ENCODE data around the gene R3HDM1. TPM values are rescaled to one million over a fixed set of nuclear protein-coding genes. Genes with fewer than 3 reads are reported as not detected.

The R3HDM1 gene
- polyA plus RNA-seq, 1 donor from 2014 or later, result 30.3 TPM

DNA sequence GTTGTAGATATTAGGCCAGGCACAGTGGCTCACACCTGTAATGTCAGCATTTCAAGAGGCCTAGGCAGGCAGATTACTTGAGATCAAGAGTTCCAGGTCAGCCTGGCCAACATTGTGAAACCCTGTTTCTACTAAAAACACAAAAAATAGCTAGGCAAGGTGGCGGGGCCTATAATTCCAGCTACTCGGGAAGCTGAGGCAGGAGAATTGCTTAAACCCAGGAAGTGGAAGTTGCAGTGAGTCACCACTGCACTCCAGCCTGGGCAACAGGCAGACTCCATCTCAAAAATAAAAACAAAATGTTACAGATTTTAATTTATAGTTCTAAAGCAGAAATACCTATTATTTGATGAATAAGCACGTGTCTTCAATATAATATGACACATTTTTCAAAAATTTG lies 144.7 kb downstream of the R3HDM1 start:
- H3F3A ChIP-seq (ENCODE audit: insufficient read depth, low read length, poor library complexity, severe bottlenecking), result no peaks in the 10 kb centered on the region
- H3K79me2 ChIP-seq (replicated peaks; ENCODE audit: insufficient read depth, low read length), result no peaks in the 10 kb centered on the region
- H3K4me2 ChIP-seq (ENCODE audit: low read length), result no peak overlapping the region
- no peaks in the 10 kb centered on the region for H3K9me2 ChIP-seq (ENCODE audit: insufficient read depth, low read length)
- H3K27ac ChIP-seq (ENCODE audit: low read length), result no peak overlapping the region
- peaks cover 23% of the 10 kb centered on the region for H3K36me3 ChIP-seq (ENCODE audit: insufficient read depth, low read length)
- no peak overlapping the region for H3K4me3 ChIP-seq (ENCODE audit: low read length)
- no peak overlapping the region for H3K9ac ChIP-seq (ENCODE audit: low read length)
- no peaks in the 10 kb centered on the region for H4K20me1 ChIP-seq (ENCODE audit: insufficient read depth)
- H3K9me3 ChIP-seq (ENCODE audit: low read length), result no peaks in the 10 kb centered on the region
- no peak for TF ChIP-seq TAF1 (IDR thresholded peaks at IDR 0.05; ENCODE audit: low read depth)
- H2AFZ ChIP-seq (ENCODE audit: low read depth, low read length), result no peak overlapping the region
- H3K27me3 ChIP-seq (ENCODE audit: insufficient read depth, low read depth, low read length), result no peaks in the 10 kb centered on the region

DNA sequence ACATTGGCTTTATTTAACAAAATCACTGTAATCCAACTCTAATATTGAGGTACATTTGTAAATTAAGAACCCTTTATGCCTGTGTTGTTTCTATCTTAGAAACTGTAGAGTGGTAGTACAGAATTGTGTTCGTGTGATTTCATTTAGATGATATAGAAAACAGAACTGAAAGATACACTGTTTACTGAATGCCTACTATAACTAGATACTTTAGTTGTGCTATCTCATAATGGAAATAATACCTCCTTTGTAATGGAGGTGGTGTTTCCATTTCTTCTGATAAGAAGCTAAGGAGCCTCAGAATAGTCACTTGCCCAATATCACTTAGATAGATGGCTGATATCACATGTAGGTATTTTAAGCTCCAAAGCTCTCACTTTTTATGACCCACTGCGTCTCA lies 147.8 kb downstream of the R3HDM1 start:
- H2AFZ ChIP-seq (ENCODE audit: low read depth, low read length), result no peak overlapping the region
- H3K9me3 ChIP-seq (ENCODE audit: low read length), result no peaks in the 10 kb centered on the region
- H3K4me3 ChIP-seq (ENCODE audit: low read length), result no peak overlapping the region

DNA sequence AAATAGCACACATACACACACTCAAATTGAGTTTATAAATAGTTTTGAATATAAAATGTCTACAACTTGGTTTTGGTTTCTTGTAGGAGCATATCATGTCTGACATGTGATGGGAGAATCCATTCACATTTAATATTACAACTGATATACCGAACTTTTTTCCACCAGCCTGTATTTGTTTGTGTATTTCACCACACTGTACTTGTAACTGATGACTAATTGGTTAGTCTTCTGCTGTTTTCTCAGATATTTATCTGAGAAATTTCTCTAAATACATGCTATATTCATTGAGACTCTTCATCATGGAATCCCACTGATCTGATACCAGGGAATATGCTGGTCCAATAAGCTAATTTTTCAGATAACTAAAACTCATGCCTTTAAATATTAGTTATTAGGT lies 154.1 kb downstream of the R3HDM1 start:
- Histone ChIP-seq H3F3A (ENCODE audit: insufficient read depth, low read length, poor library complexity, severe bottlenecking) (no peaks in the 10 kb centered on the region), H2AFZ (ENCODE audit: low read depth, low read length) (no peak overlapping the region), H3K9me2 (ENCODE audit: insufficient read depth, low read length) (no peaks in the 10 kb centered on the region), H4K20me1 (ENCODE audit: insufficient read depth) (no peaks in the 10 kb centered on the region), H3K27ac (ENCODE audit: low read length) (no peak overlapping the region), H3K9ac (ENCODE audit: low read length) (no peak overlapping the region), H3K9me3 (ENCODE audit: low read length) (no peaks in the 10 kb centered on the region), H3K36me3 (ENCODE audit: insufficient read depth, low read length) (peaks cover 5% of the 10 kb centered on the region), H3K27me3 (ENCODE audit: insufficient read depth, low read depth, low read length) (no peaks in the 10 kb centered on the region), H3K79me2 (replicated peaks; ENCODE audit: insufficient read depth, low read length) (no peaks in the 10 kb centered on the region), H3K4me2 (ENCODE audit: low read length) (no peak overlapping the region), H3K4me3 (ENCODE audit: low read length) (no peak overlapping the region)
- TF ChIP-seq EP300 (conservative IDR thresholded peaks at IDR 0.05; ENCODE audit: poor library complexity, severe bottlenecking) (no peak), SMC3 (conservative IDR thresholded peaks at IDR 0.05; ENCODE audit: poor library complexity) (no peak), EZH2 (IDR thresholded peaks at IDR 0.05; ENCODE audit: borderline replicate concordance, insufficient read depth, low read length, poor library complexity, severe bottlenecking) (no peak), RAD21 (conservative IDR thresholded peaks at IDR 0.05) (no peak), POLR2AphosphoS5 (IDR thresholded peaks at IDR 0.05) (no peak)
- TF ChIP-seq, protein P1, sequence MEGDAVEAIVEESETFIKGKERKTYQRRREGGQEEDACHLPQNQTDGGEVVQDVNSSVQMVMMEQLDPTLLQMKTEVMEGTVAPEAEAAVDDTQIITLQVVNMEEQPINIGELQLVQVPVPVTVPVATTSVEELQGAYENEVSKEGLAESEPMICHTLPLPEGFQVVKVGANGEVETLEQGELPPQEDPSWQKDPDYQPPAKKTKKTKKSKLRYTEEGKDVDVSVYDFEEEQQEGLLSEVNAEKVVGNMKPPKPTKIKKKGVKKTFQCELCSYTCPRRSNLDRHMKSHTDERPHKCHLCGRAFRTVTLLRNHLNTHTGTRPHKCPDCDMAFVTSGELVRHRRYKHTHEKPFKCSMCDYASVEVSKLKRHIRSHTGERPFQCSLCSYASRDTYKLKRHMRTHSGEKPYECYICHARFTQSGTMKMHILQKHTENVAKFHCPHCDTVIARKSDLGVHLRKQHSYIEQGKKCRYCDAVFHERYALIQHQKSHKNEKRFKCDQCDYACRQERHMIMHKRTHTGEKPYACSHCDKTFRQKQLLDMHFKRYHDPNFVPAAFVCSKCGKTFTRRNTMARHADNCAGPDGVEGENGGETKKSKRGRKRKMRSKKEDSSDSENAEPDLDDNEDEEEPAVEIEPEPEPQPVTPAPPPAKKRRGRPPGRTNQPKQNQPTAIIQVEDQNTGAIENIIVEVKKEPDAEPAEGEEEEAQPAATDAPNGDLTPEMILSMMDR (IDR thresholded peaks at IDR 0.05; ENCODE audit: poor library complexity, severe bottlenecking), result no peak

More for the DNA sequence above, 147.8 kb downstream of the R3HDM1 start:
- TF ChIP-seq, protein P1 (IDR thresholded peaks at IDR 0.05; ENCODE audit: poor library complexity, severe bottlenecking), result no peak
- TF ChIP-seq RAD21 (conservative IDR thresholded peaks at IDR 0.05) (no peak), TAF1 (IDR thresholded peaks at IDR 0.05; ENCODE audit: low read depth) (no peak), EP300 (conservative IDR thresholded peaks at IDR 0.05; ENCODE audit: poor library complexity, severe bottlenecking) (no peak), EZH2 (IDR thresholded peaks at IDR 0.05; ENCODE audit: borderline replicate concordance, insufficient read depth, low read length, poor library complexity, severe bottlenecking) (no peak), MXI1 (conservative IDR thresholded peaks at IDR 0.05; ENCODE audit: poor library complexity, severe bottlenecking) (no peak), SMC3 (conservative IDR thresholded peaks at IDR 0.05; ENCODE audit: poor library complexity) (no peak), POLR2AphosphoS5 (IDR thresholded peaks at IDR 0.05) (no peak)
- TF ChIP-seq, protein P2, sequence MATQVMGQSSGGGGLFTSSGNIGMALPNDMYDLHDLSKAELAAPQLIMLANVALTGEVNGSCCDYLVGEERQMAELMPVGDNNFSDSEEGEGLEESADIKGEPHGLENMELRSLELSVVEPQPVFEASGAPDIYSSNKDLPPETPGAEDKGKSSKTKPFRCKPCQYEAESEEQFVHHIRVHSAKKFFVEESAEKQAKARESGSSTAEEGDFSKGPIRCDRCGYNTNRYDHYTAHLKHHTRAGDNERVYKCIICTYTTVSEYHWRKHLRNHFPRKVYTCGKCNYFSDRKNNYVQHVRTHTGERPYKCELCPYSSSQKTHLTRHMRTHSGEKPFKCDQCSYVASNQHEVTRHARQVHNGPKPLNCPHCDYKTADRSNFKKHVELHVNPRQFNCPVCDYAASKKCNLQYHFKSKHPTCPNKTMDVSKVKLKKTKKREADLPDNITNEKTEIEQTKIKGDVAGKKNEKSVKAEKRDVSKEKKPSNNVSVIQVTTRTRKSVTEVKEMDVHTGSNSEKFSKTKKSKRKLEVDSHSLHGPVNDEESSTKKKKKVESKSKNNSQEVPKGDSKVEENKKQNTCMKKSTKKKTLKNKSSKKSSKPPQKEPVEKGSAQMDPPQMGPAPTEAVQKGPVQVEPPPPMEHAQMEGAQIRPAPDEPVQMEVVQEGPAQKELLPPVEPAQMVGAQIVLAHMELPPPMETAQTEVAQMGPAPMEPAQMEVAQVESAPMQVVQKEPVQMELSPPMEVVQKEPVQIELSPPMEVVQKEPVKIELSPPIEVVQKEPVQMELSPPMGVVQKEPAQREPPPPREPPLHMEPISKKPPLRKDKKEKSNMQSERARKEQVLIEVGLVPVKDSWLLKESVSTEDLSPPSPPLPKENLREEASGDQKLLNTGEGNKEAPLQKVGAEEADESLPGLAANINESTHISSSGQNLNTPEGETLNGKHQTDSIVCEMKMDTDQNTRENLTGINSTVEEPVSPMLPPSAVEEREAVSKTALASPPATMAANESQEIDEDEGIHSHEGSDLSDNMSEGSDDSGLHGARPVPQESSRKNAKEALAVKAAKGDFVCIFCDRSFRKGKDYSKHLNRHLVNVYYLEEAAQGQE (IDR thresholded peaks at IDR 0.05; ENCODE audit: borderline replicate concordance), result no peak
- no peak overlapping the region for H3K9ac ChIP-seq (ENCODE audit: low read length)
- H4K20me1 ChIP-seq (ENCODE audit: insufficient read depth), result no peaks in the 10 kb centered on the region
- no peak overlapping the region for H3K4me2 ChIP-seq (ENCODE audit: low read length)
- H3K9me2 ChIP-seq (ENCODE audit: insufficient read depth, low read length), result no peaks in the 10 kb centered on the region
- no peaks in the 10 kb centered on the region for H3F3A ChIP-seq (ENCODE audit: insufficient read depth, low read length, poor library complexity, severe bottlenecking)
- peaks cover 23% of the 10 kb centered on the region for H3K36me3 ChIP-seq (ENCODE audit: insufficient read depth, low read length)
- no peak overlapping the region for H3K27ac ChIP-seq (ENCODE audit: low read length)
- H3K79me2 ChIP-seq (replicated peaks; ENCODE audit: insufficient read depth, low read length), result no peaks in the 10 kb centered on the region
- no peaks in the 10 kb centered on the region for H3K27me3 ChIP-seq (ENCODE audit: insufficient read depth, low read depth, low read length)
